Endometrial microvascular endothelial cells (primary cell): Measurements from ENCODE around the gene GLS2. TPM values are rescaled to one million over a fixed set of nuclear protein-coding genes. Genes with fewer than 3 reads are reported as not detected.
"Not testable (repeated sequence)": the region's sequence is repeated elsewhere in the genome, so short reads cannot be mapped to it uniquely, and the experiment has no call there.

Source experiments
- in situ Hi-C: cut with HindIII; loops from 2 replicates; pipeline ENCODE4 v1.10.0; 2017; ENCODE audit warnings: low sequenced_read_pairs, low pct_unique_long_range_greater_than_20kb; ENCODE audit errors: inconsistent ontology term
- total RNA-seq: library from RNA; depleted of rRNA; stranded (reverse); fragments of >200 nt; gene quantifications from one replicate; pipeline ENCODE4 v1.2.3, GENCODE V29; 2015; ENCODE audit errors: inconsistent ontology term

The GLS2 gene
- total RNA-seq, 1 donor from 2014 or later: not detected

- in situ Hi-C loops: no loop called here
Measured at GRCh38 chr12:56454557-56454956, 33.4 kb downstream of the GLS2 start, which contains the start of gene MIP. Gene MIP, minus strand, starts transcription at chr12:56454657. Its CDS starts 44 bp downstream, at chr12:56454613.

- in situ Hi-C loops: no loop called here
Measured at GRCh38 chr12:56451147-56451546, 36.8 kb downstream of the GLS2 start.

- in situ Hi-C loops: no loop called here
Measured at GRCh38 chr12:56450241-56450640, 37.7 kb downstream of the GLS2 start.

GRCh38 chr12:56449622-56449984 is 38.4 kb downstream of the GLS2 start:
- in situ Hi-C loops: no loop called here

GRCh38 chr12:56448860-56449621 is 38.9 kb downstream of the GLS2 start, which contains the start of gene TIMELESS:
Gene TIMELESS, minus strand, starts transcription at chr12:56449426. Its CDS starts 15,256 bp downstream, at chr12:56434170.
- in situ Hi-C loops: no loop called here

- in situ Hi-C loops: not testable (repeated sequence)
Measured at GRCh38 chr12:56443208-56443607, 44.8 kb downstream of the GLS2 start.

GRCh38 chr12:56437430-56438176 is 50.4 kb downstream of the GLS2 start:
- in situ Hi-C loops: no loop called here

- in situ Hi-C loops: no loop called here
Measured at GRCh38 chr12:56434828-56435227, 53.1 kb downstream of the GLS2 start.

- in situ Hi-C loops: no loop called here
Measured at GRCh38 chr12:56431850-56432249, 56.1 kb downstream of the GLS2 start.

- in situ Hi-C loops: no loop called here
Measured at GRCh38 chr12:56431288-56431687, 56.7 kb downstream of the GLS2 start.

GRCh38 chr12:56425940-56426438 is 62.0 kb downstream of the GLS2 start:
- in situ Hi-C loops: no loop called here

- in situ Hi-C loops: no loop called here
Measured at GRCh38 chr12:56425193-56425592, 62.8 kb downstream of the GLS2 start.

Other genes with a start within 250 kb of the GLS2 start
- 20.3 TPM for gene ANKRD52, start 229.8 kb downstream of the GLS2 start, total RNA-seq
- 10.8 TPM for gene COQ10A, start 221.2 kb downstream of the GLS2 start, total RNA-seq
- 257 TPM for gene CS, start 187.8 kb downstream of the GLS2 start, total RNA-seq
- 105 TPM for gene CNPY2, start 172.2 kb downstream of the GLS2 start, total RNA-seq
- 5.0 TPM for gene PAN2, start 154.2 kb downstream of the GLS2 start, total RNA-seq
- not detected for gene IL23A, start 149.3 kb downstream of the GLS2 start, total RNA-seq
- 66.7 TPM for gene STAT2, start 128.1 kb downstream of the GLS2 start, total RNA-seq
- not detected for gene APOF, start 125.3 kb downstream of the GLS2 start, total RNA-seq
- 24.3 TPM for gene TIMELESS, start 38.7 kb downstream of the GLS2 start, total RNA-seq
- not detected for gene MIP, start 33.5 kb downstream of the GLS2 start, total RNA-seq
- gene SPRYD4, start 19.6 kb downstream of the GLS2 start, total RNA-seq: 4.7 TPM
- gene RBMS2, start 33.7 kb upstream of the GLS2 start, total RNA-seq: 48.0 TPM
- gene BAZ2A, start 142.2 kb upstream of the GLS2 start, total RNA-seq: 34.2 TPM
- gene ATP5F1B, start 157.8 kb upstream of the GLS2 start, total RNA-seq: 703 TPM
- gene PTGES3, start 200.1 kb upstream of the GLS2 start, total RNA-seq: 169 TPM
- 1,325 TPM for gene NACA, start 237.1 kb upstream of the GLS2 start, total RNA-seq